ENCODE measurements around the gene RAB11FIP4.
"Not testable (repeated sequence)": the region's sequence is repeated elsewhere in the genome, so short reads cannot be mapped to it uniquely, and the experiment has no call there.

RAB11FIP4 gene

DNA sequence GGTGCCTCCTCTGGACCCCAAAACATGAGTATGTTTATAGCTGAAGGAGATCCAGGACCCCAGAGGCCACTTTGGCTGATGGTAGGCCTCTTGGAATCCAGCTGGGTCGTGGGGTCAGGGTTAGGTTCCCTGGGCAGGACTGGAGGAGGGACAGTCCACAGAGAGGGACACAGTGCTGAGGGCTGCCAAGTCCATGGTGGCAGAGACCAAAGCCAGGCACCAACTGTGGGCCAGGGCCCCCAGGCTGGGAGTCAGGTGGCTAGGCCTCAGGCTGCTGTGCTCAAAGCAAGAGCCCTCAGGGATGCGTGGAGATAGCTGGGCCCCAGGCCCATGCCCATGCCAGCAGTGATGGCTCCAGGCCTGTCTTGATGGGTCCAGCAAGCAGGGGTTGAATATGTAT lies 44.1 kb downstream of the RAB11FIP4 start:
- H3K4me3 ChIP-seq (ENCODE audit: low read depth, low read length): no peak overlapping the region
- no peak for DNase-seq (ENCODE audit: low read depth)
- TF ChIP-seq, protein P1, sequence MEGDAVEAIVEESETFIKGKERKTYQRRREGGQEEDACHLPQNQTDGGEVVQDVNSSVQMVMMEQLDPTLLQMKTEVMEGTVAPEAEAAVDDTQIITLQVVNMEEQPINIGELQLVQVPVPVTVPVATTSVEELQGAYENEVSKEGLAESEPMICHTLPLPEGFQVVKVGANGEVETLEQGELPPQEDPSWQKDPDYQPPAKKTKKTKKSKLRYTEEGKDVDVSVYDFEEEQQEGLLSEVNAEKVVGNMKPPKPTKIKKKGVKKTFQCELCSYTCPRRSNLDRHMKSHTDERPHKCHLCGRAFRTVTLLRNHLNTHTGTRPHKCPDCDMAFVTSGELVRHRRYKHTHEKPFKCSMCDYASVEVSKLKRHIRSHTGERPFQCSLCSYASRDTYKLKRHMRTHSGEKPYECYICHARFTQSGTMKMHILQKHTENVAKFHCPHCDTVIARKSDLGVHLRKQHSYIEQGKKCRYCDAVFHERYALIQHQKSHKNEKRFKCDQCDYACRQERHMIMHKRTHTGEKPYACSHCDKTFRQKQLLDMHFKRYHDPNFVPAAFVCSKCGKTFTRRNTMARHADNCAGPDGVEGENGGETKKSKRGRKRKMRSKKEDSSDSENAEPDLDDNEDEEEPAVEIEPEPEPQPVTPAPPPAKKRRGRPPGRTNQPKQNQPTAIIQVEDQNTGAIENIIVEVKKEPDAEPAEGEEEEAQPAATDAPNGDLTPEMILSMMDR (IDR thresholded peaks at IDR 0.05; ENCODE audit: low read depth, low read length): no peak
- no peak for TF ChIP-seq MYC (IDR thresholded peaks at IDR 0.05; ENCODE audit: low read depth, low read length)
- no peak for TF ChIP-seq POLR2A (IDR thresholded peaks at IDR 0.05; ENCODE audit: extremely low read depth, insufficient read length)
- TF ChIP-seq, protein P2, sequence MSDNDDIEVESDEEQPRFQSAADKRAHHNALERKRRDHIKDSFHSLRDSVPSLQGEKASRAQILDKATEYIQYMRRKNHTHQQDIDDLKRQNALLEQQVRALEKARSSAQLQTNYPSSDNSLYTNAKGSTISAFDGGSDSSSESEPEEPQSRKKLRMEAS (IDR thresholded peaks at IDR 0.05; ENCODE audit: low read depth, low read length): no peak

DNA sequence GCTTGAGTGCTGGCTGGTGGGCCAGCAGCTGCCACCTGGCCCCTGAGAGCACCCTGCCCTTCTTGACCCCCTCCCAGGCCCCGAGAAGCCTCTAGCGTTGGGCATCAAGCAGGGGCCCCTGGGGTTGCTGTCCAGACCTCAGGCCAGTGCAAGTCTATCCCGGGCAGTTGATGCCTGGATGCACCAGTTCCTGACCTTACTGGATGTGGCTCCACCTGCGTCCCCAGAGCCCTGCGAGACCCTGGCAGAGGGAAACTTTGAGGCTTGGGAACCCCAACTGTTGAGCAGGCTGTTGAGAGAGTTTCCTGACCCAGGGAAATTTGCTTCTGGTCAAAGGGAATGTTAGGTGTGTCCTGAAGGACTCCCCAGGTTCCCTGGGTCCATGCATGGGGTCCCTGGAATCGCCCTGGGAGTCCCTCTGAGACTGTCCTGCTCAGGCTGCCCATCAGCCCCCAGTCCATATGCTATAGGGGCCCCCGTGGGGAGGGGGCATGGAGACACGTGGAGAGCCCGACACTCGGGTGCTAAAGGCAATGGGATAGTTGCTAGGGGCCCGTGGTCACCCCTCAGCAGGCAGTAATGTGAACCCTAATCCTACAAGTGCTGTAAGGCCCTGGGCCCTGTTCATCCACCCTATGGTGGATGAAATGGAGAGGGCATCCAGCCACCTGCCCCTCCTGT lies 46.4 kb downstream of the RAB11FIP4 start:
- no peak for DNase-seq (ENCODE audit: low read depth)
- no peak overlapping the region for H3K4me3 ChIP-seq (ENCODE audit: low read depth, low read length)
- TF ChIP-seq MYC (IDR thresholded peaks at IDR 0.05; ENCODE audit: low read depth, low read length) (no peak), POLR2A (IDR thresholded peaks at IDR 0.05; ENCODE audit: extremely low read depth, insufficient read length) (no peak)
- TF ChIP-seq, protein P1 (IDR thresholded peaks at IDR 0.05; ENCODE audit: low read depth, low read length): no peak
- TF ChIP-seq, protein P2 (IDR thresholded peaks at IDR 0.05; ENCODE audit: low read depth, low read length): no peak

DNA sequence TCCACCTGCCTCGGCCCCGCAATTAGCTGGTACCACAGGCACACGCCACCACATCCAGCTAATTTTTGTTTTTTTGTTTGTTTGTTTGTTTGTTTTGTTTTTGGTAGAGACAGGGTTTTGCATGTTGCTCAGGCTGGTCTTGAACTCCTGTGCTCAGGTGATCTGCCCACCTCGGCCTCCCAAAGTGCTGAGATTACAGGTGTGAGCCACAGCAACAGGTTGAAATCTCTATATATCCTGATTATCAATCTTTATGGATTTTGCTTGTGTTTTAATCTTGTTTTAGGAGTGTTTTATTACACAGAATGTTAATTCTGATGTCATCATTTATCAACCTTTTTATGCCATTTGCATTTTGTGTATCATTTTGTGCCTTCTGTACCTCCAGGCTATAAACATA lies 48.2 kb downstream of the RAB11FIP4 start:
- DNase-seq (ENCODE audit: low read depth): no peak
- no peak for TF ChIP-seq POLR2A (IDR thresholded peaks at IDR 0.05; ENCODE audit: extremely low read depth, insufficient read length)
- TF ChIP-seq, protein P2 (IDR thresholded peaks at IDR 0.05; ENCODE audit: low read depth, low read length): no peak
- H3K4me3 ChIP-seq (ENCODE audit: low read depth, low read length): no peak overlapping the region

DNA sequence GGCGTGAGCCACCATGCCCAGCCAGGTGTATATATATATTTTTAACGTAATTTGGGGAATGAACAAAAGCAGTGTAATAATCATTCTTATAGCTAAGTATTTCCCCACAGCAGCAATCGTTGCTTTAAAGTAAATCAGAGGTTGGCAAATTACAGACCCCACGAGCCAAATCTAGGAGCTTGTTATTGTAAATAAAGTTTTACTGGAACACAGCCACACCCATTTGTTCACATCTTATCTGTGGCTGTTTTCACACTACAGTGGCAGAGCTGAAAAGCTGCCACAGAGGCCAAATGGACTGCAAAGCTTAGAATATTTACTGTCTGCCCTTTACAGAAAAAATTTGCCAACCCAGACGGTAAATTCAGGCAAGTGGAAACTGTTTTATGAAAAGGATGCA lies 50.8 kb downstream of the RAB11FIP4 start:
- TF ChIP-seq, protein P2 (IDR thresholded peaks at IDR 0.05; ENCODE audit: low read depth, low read length): no peak
- TF ChIP-seq POLR2A (IDR thresholded peaks at IDR 0.05; ENCODE audit: extremely low read depth, insufficient read length) (no peak), MYC (IDR thresholded peaks at IDR 0.05; ENCODE audit: low read depth, low read length) (no peak)
- TF ChIP-seq, protein P1 (IDR thresholded peaks at IDR 0.05; ENCODE audit: low read depth, low read length): no peak
- DNase-seq (ENCODE audit: low read depth): no peak
- no peak overlapping the region for H3K4me3 ChIP-seq (ENCODE audit: low read depth, low read length)

DNA sequence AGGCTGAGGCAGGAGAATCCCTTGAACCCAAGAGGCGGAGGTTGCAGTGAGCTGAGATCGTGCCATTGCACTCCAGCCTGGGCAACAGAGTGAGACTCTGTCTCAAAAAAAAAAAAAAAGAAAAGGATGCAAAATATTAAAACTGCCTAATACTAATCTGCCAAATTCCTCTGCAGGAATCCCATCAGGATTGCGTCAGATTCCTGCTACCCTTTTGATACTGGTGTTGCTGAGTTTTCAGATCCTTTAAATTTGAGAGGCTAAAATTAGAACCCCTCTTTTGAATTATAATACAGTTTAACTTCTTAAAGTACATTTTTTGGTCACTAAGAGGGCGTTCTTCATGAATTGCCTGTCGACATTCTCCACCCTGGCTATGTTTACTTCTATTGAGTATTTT lies 51.4 kb downstream of the RAB11FIP4 start:
- not testable (repeated sequence) for H3K4me3 ChIP-seq (ENCODE audit: low read depth, low read length); DNase-seq (ENCODE audit: low read depth)

DNA sequence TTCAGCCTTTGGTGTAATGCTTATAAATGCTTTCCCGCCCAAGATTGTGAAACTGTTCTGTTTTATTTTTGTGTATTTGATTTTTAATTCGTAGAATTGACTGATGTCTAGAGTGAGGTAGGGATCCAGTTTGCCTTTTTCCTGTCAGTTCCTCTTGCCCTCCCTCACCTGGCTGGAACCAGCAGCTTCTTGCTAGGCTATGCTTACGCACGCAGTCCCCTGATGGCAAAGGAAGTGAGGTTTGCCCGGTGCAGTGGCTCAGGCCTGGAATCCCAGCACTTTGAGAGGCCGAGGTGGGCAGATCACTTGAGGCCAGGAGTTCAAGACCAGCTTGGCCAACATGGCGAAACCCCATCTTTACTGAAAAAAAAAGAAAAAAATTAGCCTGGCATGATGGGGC lies 51.9 kb downstream of the RAB11FIP4 start:
- no peak overlapping the region for H3K4me3 ChIP-seq (ENCODE audit: low read depth, low read length)
- no peak for DNase-seq (ENCODE audit: low read depth)
- TF ChIP-seq, protein P1 (IDR thresholded peaks at IDR 0.05; ENCODE audit: low read depth, low read length): no peak
- TF ChIP-seq MYC (IDR thresholded peaks at IDR 0.05; ENCODE audit: low read depth, low read length) (no peak), POLR2A (IDR thresholded peaks at IDR 0.05; ENCODE audit: extremely low read depth, insufficient read length) (no peak)
- TF ChIP-seq, protein P2 (IDR thresholded peaks at IDR 0.05; ENCODE audit: low read depth, low read length): no peak

DNA sequence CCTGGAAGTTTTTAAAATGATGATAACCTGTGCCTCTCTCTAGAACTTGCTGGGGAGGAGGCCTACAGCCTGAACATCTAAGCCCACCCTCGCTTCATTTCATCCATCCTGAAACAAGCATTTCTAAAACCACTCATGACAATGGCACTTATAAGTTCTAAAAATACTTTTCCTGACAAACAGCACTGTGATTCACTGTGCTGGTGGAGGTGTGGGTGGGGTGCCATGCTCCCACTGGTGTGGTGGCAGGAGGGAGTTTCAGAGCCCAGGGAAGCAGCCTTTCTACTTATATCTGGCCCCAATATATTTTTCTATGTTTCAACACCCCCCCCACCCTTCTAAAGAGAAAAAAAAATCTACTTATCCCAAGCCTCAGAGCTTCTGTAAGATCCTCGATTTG lies 52.6 kb downstream of the RAB11FIP4 start:
- no peak overlapping the region for H3K4me3 ChIP-seq (ENCODE audit: low read depth, low read length)
- DNase-seq (ENCODE audit: low read depth): no peak
- TF ChIP-seq MYC (IDR thresholded peaks at IDR 0.05; ENCODE audit: low read depth, low read length): no peak
- TF ChIP-seq, protein P1 (IDR thresholded peaks at IDR 0.05; ENCODE audit: low read depth, low read length): no peak
- TF ChIP-seq, protein P2 (IDR thresholded peaks at IDR 0.05; ENCODE audit: low read depth, low read length): no peak
- TF ChIP-seq POLR2A (IDR thresholded peaks at IDR 0.05; ENCODE audit: extremely low read depth, insufficient read length): no peak

Measured in NB4 (cell line).